Ishikawa (cell line): Measurements from ENCODE around the gene SRGAP1.

Source experiments
- EGR1 ChIP-seq: IDR thresholded peaks from 2 replicates; pipeline ENCODE4 v1.6.1; 2012
- RAD21 ChIP-seq: IDR thresholded peaks from 2 replicates; pipeline ENCODE4 v1.6.1; 2012; ENCODE audit warnings: low read depth
- TAF1 ChIP-seq: IDR thresholded peaks from 2 replicates; pipeline ENCODE4 v1.6.1; 2012; ENCODE audit warnings: low read depth, mild to moderate bottlenecking
- TEAD4 ChIP-seq: IDR thresholded peaks from 2 replicates; pipeline ENCODE4 v1.6.1; 2012

- no peak for TF ChIP-seq TAF1
- no peak for TF ChIP-seq EGR1
- no peak for TF ChIP-seq TEAD4
- no peak for TF ChIP-seq RAD21
Observed at GRCh38 chr12:64058541-64059265, 214.2 kb downstream of the SRGAP1 start.
